ENCODE measurements around the gene FTCD. TPM values are rescaled to one million over a fixed set of nuclear protein-coding genes. Genes with fewer than 3 reads are reported as not detected.

Gene FTCD
- total and polyA plus RNA-seq, 2 of the 8 experiments (the other 6 are each of a cell fraction or from before 2014, with no cell fraction given), result 3.3 to 4.9 TPM

- TF ChIP-seq RAD21 (IDR thresholded peaks at IDR 0.05 in 1 of 2, conservative IDR thresholded peaks at IDR 0.05 in 1 of 2; ENCODE audit: low read depth in 2 of 2, low read length in 2 of 2) (no peak), SRF (IDR thresholded peaks at IDR 0.05; ENCODE audit: low read depth, low read length) (no peak), KDM1A (IDR thresholded peaks at IDR 0.05; ENCODE audit: borderline replicate concordance, low read length) (no peak), EP300 (IDR thresholded peaks at IDR 0.05; ENCODE audit: borderline replicate concordance in 1 of 2, low read depth in 2 of 2, low read length in 2 of 2) (no peak), SUZ12 (IDR thresholded peaks at IDR 0.05; ENCODE audit: low read length) (no peak), CREB1 (IDR thresholded peaks at IDR 0.05) (peak; percentile 58), USF2 (IDR thresholded peaks at IDR 0.05; ENCODE audit: low read length) (no peak), SIN3A (conservative IDR thresholded peaks at IDR 0.05 in 1 of 2, IDR thresholded peaks at IDR 0.05 in 1 of 2; ENCODE audit: low read depth in 1 of 2, low read length in 2 of 2) (peak; percentile 73 to 85; a peak in 3 of 4 replicates), SP4 (IDR thresholded peaks at IDR 0.05; ENCODE audit: low read length) (peak; percentile 99), HDAC2 (IDR thresholded peaks at IDR 0.05; ENCODE audit: borderline replicate concordance in 1 of 2, low read depth in 2 of 2, low read length in 2 of 2) (no peak), KDM4A (IDR thresholded peaks at IDR 0.05; ENCODE audit: low read depth, low read length, severe bottlenecking) (peak; percentile 33), EGR1 (IDR thresholded peaks at IDR 0.05; ENCODE audit: borderline replicate concordance, low read depth, low read length) (peak; percentile 34; the same call in 1 of the 2 replicates), GTF2F1 (IDR thresholded peaks at IDR 0.05; ENCODE audit: borderline replicate concordance, low read depth, low read length) (no peak), CBX5 (IDR thresholded peaks at IDR 0.05; ENCODE audit: low read depth, low read length) (no peak), EZH2 (IDR thresholded peaks at IDR 0.05; ENCODE audit: low read depth, low read length, severe bottlenecking) (no peak), CHD1 (IDR thresholded peaks at IDR 0.05; ENCODE audit: low read depth, low read length) (no peak), PHF8 (conservative IDR thresholded peaks at IDR 0.05; ENCODE audit: low read depth, low read length) (peak; percentile 62), SIX5 (IDR thresholded peaks at IDR 0.05; ENCODE audit: low read depth, low read length) (no peak), SP2 (IDR thresholded peaks at IDR 0.05; ENCODE audit: low read length) (peak; percentile 92; the same call in 1 of the 2 replicates), RXRA (IDR thresholded peaks at IDR 0.05; ENCODE audit: insufficient read depth, low read depth, low read length) (no peak)
Measured at GRCh38 chr21:46184625-46185555, 29.5 kb upstream of the FTCD start (continued).

All from H1 (cell line).